ENCODE measurements around the gene UBE2G1. TPM values are rescaled to one million over a fixed set of nuclear protein-coding genes. Genes with fewer than 3 reads are reported as not detected.

The UBE2G1 gene
- polyA plus RNA-seq, 1 donor from 2014 or later = 65.8 TPM

DNA sequence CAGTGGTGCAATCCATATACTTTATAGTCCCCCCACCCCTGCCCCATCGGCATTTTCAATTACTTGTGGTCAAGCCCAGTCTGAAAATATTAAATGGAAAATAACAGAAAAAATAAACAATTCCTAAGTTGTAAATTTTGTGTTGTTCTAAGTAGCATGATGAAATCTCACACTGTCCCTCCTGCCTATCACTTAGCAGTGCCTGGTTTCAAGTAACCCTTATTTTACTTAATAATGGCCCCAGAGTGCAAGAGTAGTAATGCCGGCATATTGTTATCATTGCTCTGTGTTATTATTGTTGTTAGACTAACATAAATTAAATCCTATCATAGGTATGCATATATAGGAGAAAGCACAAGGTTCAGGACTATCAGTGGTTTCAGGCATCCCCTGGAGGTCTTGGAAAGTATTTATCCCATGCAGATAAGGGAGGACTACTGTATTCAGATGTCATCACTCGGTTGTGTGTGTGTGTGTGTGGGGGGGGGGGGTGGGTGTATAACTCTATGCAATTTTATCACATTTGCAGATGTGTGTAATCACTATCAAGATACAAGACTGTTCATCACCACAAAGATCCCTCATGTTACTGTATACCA lies 9.3 kb downstream of the UBE2G1 start:
- no peak for TF ChIP-seq SMC3 (conservative IDR thresholded peaks at IDR 0.05; ENCODE audit: poor library complexity)
- TF ChIP-seq MXI1 (conservative IDR thresholded peaks at IDR 0.05; ENCODE audit: poor library complexity, severe bottlenecking) = no peak
- TF ChIP-seq REST (IDR thresholded peaks at IDR 0.05; ENCODE audit: borderline replicate concordance) = no peak
- TF ChIP-seq RAD21 (conservative IDR thresholded peaks at IDR 0.05) = no peak
- no peak for TF ChIP-seq POLR2AphosphoS5 (IDR thresholded peaks at IDR 0.05)
- TF ChIP-seq, protein P1, sequence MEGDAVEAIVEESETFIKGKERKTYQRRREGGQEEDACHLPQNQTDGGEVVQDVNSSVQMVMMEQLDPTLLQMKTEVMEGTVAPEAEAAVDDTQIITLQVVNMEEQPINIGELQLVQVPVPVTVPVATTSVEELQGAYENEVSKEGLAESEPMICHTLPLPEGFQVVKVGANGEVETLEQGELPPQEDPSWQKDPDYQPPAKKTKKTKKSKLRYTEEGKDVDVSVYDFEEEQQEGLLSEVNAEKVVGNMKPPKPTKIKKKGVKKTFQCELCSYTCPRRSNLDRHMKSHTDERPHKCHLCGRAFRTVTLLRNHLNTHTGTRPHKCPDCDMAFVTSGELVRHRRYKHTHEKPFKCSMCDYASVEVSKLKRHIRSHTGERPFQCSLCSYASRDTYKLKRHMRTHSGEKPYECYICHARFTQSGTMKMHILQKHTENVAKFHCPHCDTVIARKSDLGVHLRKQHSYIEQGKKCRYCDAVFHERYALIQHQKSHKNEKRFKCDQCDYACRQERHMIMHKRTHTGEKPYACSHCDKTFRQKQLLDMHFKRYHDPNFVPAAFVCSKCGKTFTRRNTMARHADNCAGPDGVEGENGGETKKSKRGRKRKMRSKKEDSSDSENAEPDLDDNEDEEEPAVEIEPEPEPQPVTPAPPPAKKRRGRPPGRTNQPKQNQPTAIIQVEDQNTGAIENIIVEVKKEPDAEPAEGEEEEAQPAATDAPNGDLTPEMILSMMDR (IDR thresholded peaks at IDR 0.05; ENCODE audit: poor library complexity, severe bottlenecking) = no peak
- no peak for TF ChIP-seq TAF1 (IDR thresholded peaks at IDR 0.05; ENCODE audit: low read depth)
- TF ChIP-seq EP300 (conservative IDR thresholded peaks at IDR 0.05; ENCODE audit: poor library complexity, severe bottlenecking) = no peak
- no peak for TF ChIP-seq EZH2 (IDR thresholded peaks at IDR 0.05; ENCODE audit: borderline replicate concordance, insufficient read depth, low read length, poor library complexity, severe bottlenecking)
- H3K9me2 ChIP-seq (ENCODE audit: insufficient read depth, low read length) = no peaks in the 10 kb centered on the region
- H2AFZ ChIP-seq (ENCODE audit: low read depth, low read length) = no peak overlapping the region
- H3K36me3 ChIP-seq (ENCODE audit: insufficient read depth, low read length) = no peaks in the 10 kb centered on the region
- no peak overlapping the region for H3K4me2 ChIP-seq (ENCODE audit: low read length)
- H3K27me3 ChIP-seq (ENCODE audit: insufficient read depth, low read depth, low read length) = no peaks in the 10 kb centered on the region
- H3K9ac ChIP-seq (ENCODE audit: low read length) = no peak overlapping the region
- H3F3A ChIP-seq (ENCODE audit: insufficient read depth, low read length, poor library complexity, severe bottlenecking) = no peaks in the 10 kb centered on the region
- H3K9me3 ChIP-seq (ENCODE audit: low read length) = no peaks in the 10 kb centered on the region
- H4K20me1 ChIP-seq (ENCODE audit: insufficient read depth) = no peaks in the 10 kb centered on the region
- H3K4me3 ChIP-seq (ENCODE audit: low read length) = no peak overlapping the region
- peaks cover 77% of the 10 kb centered on the region for H3K79me2 ChIP-seq (replicated peaks; ENCODE audit: insufficient read depth, low read length)
- H3K27ac ChIP-seq (ENCODE audit: low read length) = no peak overlapping the region

- H3K9me2 ChIP-seq (ENCODE audit: insufficient read depth, low read length) = no peaks in the 10 kb centered on the region
- no peak for TF ChIP-seq TAF1 (IDR thresholded peaks at IDR 0.05; ENCODE audit: low read depth)
- no peak for TF ChIP-seq POLR2AphosphoS5 (IDR thresholded peaks at IDR 0.05)
- TF ChIP-seq, protein P1 (IDR thresholded peaks at IDR 0.05; ENCODE audit: poor library complexity, severe bottlenecking) = no peak
- no peak for TF ChIP-seq EP300 (conservative IDR thresholded peaks at IDR 0.05; ENCODE audit: poor library complexity, severe bottlenecking)
- no peak for TF ChIP-seq EZH2 (IDR thresholded peaks at IDR 0.05; ENCODE audit: borderline replicate concordance, insufficient read depth, low read length, poor library complexity, severe bottlenecking)
- TF ChIP-seq MXI1 (conservative IDR thresholded peaks at IDR 0.05; ENCODE audit: poor library complexity, severe bottlenecking) = no peak
- no peak for TF ChIP-seq RAD21 (conservative IDR thresholded peaks at IDR 0.05)
- no peak for TF ChIP-seq REST (IDR thresholded peaks at IDR 0.05; ENCODE audit: borderline replicate concordance)
- no peaks in the 10 kb centered on the region for H3K9me3 ChIP-seq (ENCODE audit: low read length)
- H2AFZ ChIP-seq (ENCODE audit: low read depth, low read length) = no peak overlapping the region
- no peak overlapping the region for H3K4me3 ChIP-seq (ENCODE audit: low read length)
- no peaks in the 10 kb centered on the region for H3K36me3 ChIP-seq (ENCODE audit: insufficient read depth, low read length)
- no peaks in the 10 kb centered on the region for H3K27me3 ChIP-seq (ENCODE audit: insufficient read depth, low read depth, low read length)
- H3K9ac ChIP-seq (ENCODE audit: low read length) = no peak overlapping the region
- H4K20me1 ChIP-seq (ENCODE audit: insufficient read depth) = no peaks in the 10 kb centered on the region
- no peak overlapping the region for H3K4me2 ChIP-seq (ENCODE audit: low read length)
- H3F3A ChIP-seq (ENCODE audit: insufficient read depth, low read length, poor library complexity, severe bottlenecking) = no peaks in the 10 kb centered on the region
- peaks cover 73% of the 10 kb centered on the region for H3K79me2 ChIP-seq (replicated peaks; ENCODE audit: insufficient read depth, low read length)
- H3K27ac ChIP-seq (ENCODE audit: low read length) = no peak overlapping the region
Observed at GRCh38 chr17:4354862-4355514, 11.5 kb downstream of the UBE2G1 start.

Data from neural cell (in vitro differentiated cells).